GM20000 (cell line): ENCODE measurements around the gene DENND10.
"Not testable (repeated sequence)": the region's sequence is repeated elsewhere in the genome, so short reads cannot be mapped to it uniquely, and the experiment has no call there.

Experiments used
- DNase-seq: peaks from one replicate; pipeline ENCODE4 v3.0.0; 2012; ENCODE audit warnings: low spot score
- CTCF ChIP-seq: IDR thresholded peaks from 2 replicates; pipeline ENCODE4 v1.5.1; 2012; ENCODE audit warnings: mild to moderate bottlenecking, control low read depth; ENCODE audit errors: extremely low read depth, missing control alignments

DENND10 gene

GRCh38 chr10:119100434-119101238 lies 3.3 kb upstream of the DENND10 start:
- TF ChIP-seq CTCF, result no peak
- DNase-seq, result no peak

- no peak for TF ChIP-seq CTCF
- no peak for DNase-seq
Measured at GRCh38 chr10:119101366-119102098, 2.4 kb upstream of the DENND10 start.

GRCh38 chr10:119103241-119103902 lies 541 bp upstream of the DENND10 start:
- DNase-seq, result no peak
- TF ChIP-seq CTCF, result no peak

- DNase-seq, result no peak
Measured at GRCh38 chr10:119104654-119105015, 722 bp downstream of the DENND10 start.

GRCh38 chr10:119105155-119105554 lies 1.2 kb downstream of the DENND10 start:
- no peak for TF ChIP-seq CTCF
- DNase-seq, result no peak

More at GRCh38 chr10:119104654-119105015, 722 bp downstream of the DENND10 start:
- no peak for TF ChIP-seq CTCF

GRCh38 chr10:119105899-119106298 lies 2.0 kb downstream of the DENND10 start:
- not testable (repeated sequence) for DNase-seq

GRCh38 chr10:119107106-119107505 lies 3.2 kb downstream of the DENND10 start:
- not testable (repeated sequence) for DNase-seq

- not testable (repeated sequence) for DNase-seq
Measured at GRCh38 chr10:119107771-119108170, 3.9 kb downstream of the DENND10 start.
